Endothelial cell of umbilical vein (primary cell): Measurements from ENCODE around the gene INPP5A. TPM values are rescaled to one million over a fixed set of nuclear protein-coding genes. Genes with fewer than 3 reads are reported as not detected.

Experiments used
- BruUV-seq: library from RNA; stranded (reverse); fragments of 400-500 nt; replicated peaks from 2 replicates; lab custom pipeline; 2021; lab: Mats Ljungman, UMichigan
- CTCF ChIA-PET: fragments of 300-600, 350-600 bp; sonication (Branson Sonifier 250); formaldehyde crosslinking; loops from one replicate; lab custom pipeline; 2021; ENCODE audit warnings: antibody characterized with exemption, inconsistent platforms; lab: Charles Lee
- POLR2A ChIA-PET: fragments of 300-600, 350-600 bp; sonication (Branson Sonifier 250); formaldehyde crosslinking; loops from one replicate; lab custom pipeline; 2021; ENCODE audit warnings: antibody characterized with exemption, inconsistent platforms; lab: Charles Lee
- DNase-seq: peaks from one replicate; pipeline ENCODE4 v3.0.0-alpha.2; 2011; ENCODE audit warnings: low read depth, low spot score
- FAIRE-seq: peaks from 2 replicates; lab custom pipeline; 2011; peaks lifted over from hg19 to GRCh38; lab: Jason Lieb, UNC
- H2AFZ ChIP-seq: 2 replicates; pipeline ENCODE4 v1.6.0; 2012; ENCODE audit warnings: low read depth, low read length, control low read depth, inconsistent platforms
- H3K27ac ChIP-seq: 2 replicates; pipeline ENCODE4 v1.5.1; 2011; ENCODE audit warnings: low read depth, mild to moderate bottlenecking, control low read depth, low read length, moderate library complexity; ENCODE audit not compliant: insufficient read depth
- H3K27me3 ChIP-seq, 2 experiments: 2 replicates each; pipeline versions ENCODE4 v1.6.0 to v1.6.1; 2011; ENCODE audit warnings: low read length in 2 of 2, mixed read lengths in 1 of 2; ENCODE audit not compliant: control insufficient read depth in 2 of 2, insufficient read depth in 2 of 2
- H3K36me3 ChIP-seq, 2 experiments: 2 replicates in 1 of 2; 3 replicates in 1 of 2; pipeline ENCODE4 v1.5.1; 2011; ENCODE audit warnings: low read length in 2 of 2, mild to moderate bottlenecking in 1 of 2, moderate library complexity in 1 of 2; ENCODE audit not compliant: control insufficient read depth in 2 of 2, insufficient read depth in 2 of 2; ENCODE audit errors: extremely low read depth in 1 of 2
- H3K4me1 ChIP-seq: 3 replicates; pipeline ENCODE4 v1.5.1; 2011; ENCODE audit warnings: mild to moderate bottlenecking, low read length; ENCODE audit not compliant: control insufficient read depth, insufficient read depth; ENCODE audit errors: extremely low read depth
- H3K4me2 ChIP-seq: 2 replicates; pipeline ENCODE4 v1.6.1; 2011; ENCODE audit warnings: low read length, control low read depth, mixed read lengths; ENCODE audit not compliant: insufficient read depth
- H3K4me3 ChIP-seq, 3 experiments: fragments of 200-600 bp in 1 of 3; sonication (generic), shearing (Covaris generic) in 1 of 3; replicated peaks in 1 of 3; 2 replicates each; pipeline ENCODE4 v1.5.1; 2011 to 2016; ENCODE audit warnings: control low read depth in 3 of 3, low read length in 3 of 3, mild to moderate bottlenecking in 2 of 3, inconsistent platforms in 1 of 3, low read depth in 1 of 3, moderate library complexity in 1 of 3; ENCODE audit not compliant: insufficient read depth in 1 of 3
- H3K79me2 ChIP-seq: 2 replicates; pipeline ENCODE4 v1.6.0; 2012; ENCODE audit warnings: low read length, inconsistent platforms; ENCODE audit not compliant: control insufficient read depth, insufficient read depth
- H3K9ac ChIP-seq: replicated peaks from 2 replicates; pipeline ENCODE3; 2011; ENCODE audit warnings: low read length, control low read depth; ENCODE audit not compliant: insufficient read depth; ENCODE audit errors: extremely low read depth
- H3K9me1 ChIP-seq: replicated peaks from 3 replicates; pipeline ENCODE4 v1.6.0; 2011; ENCODE audit warnings: mild to moderate bottlenecking, low read length; ENCODE audit not compliant: control insufficient read depth, insufficient read depth; ENCODE audit errors: extremely low read depth
- H3K9me3 ChIP-seq: replicated peaks from 2 replicates; pipeline ENCODE4 v1.5.1; 2012; ENCODE audit warnings: low read length, inconsistent platforms; ENCODE audit not compliant: control insufficient read depth, insufficient read depth
- H4K20me1 ChIP-seq: replicated peaks from 2 replicates; pipeline ENCODE3; 2011; ENCODE audit warnings: mild to moderate bottlenecking, low read length; ENCODE audit not compliant: control insufficient read depth, insufficient read depth; ENCODE audit errors: extremely low read depth
- EZH2 ChIP-seq: IDR thresholded peaks from 2 replicates; pipeline ENCODE4 v1.6.1; 2012; ENCODE audit warnings: borderline replicate concordance, low read depth, mild to moderate bottlenecking, moderate library complexity, low read length, inconsistent platforms; ENCODE audit not compliant: severe bottlenecking
- FOS ChIP-seq: IDR thresholded peaks from 2 replicates; pipeline ENCODE4 v1.6.1; 2011; ENCODE audit warnings: mild to moderate bottlenecking, low read length, moderate library complexity, borderline replicate concordance; ENCODE audit not compliant: insufficient read depth
- GATA2 ChIP-seq: IDR thresholded peaks from 2 replicates; pipeline ENCODE4 v1.7.0; 2011; ENCODE audit warnings: low read depth, mild to moderate bottlenecking, moderate library complexity, mixed read lengths, low read length; ENCODE audit not compliant: insufficient read length, insufficient read depth
- JUN ChIP-seq: IDR thresholded peaks from 2 replicates; pipeline ENCODE4 v1.6.1; 2011; ENCODE audit warnings: borderline replicate concordance, low read depth; ENCODE audit not compliant: insufficient read length, insufficient read depth
- MYC ChIP-seq: IDR thresholded peaks from one replicate; pipeline ENCODE4 v1.6.1; 2011; ENCODE audit warnings: mild to moderate bottlenecking, low read depth, low read length
- POLR2A ChIP-seq: IDR thresholded peaks from 2 replicates; pipeline ENCODE4 v1.6.1; 2012; ENCODE audit warnings: low read depth, mild to moderate bottlenecking, control low read depth, low read length
- POLR2AphosphoS5 ChIP-seq: IDR thresholded peaks from 2 replicates; pipeline ENCODE4 v1.6.1; 2012; ENCODE audit warnings: low read depth, mild to moderate bottlenecking, control low read depth, low read length, moderate library complexity; ENCODE audit not compliant: insufficient read depth
- dilution Hi-C: fragments of 300-500 bp; cut with MboI; formaldehyde crosslinking; loops from one replicate; pipeline ENCODE4 v1.15.0; 2019; ENCODE audit warnings: low sequenced_read_pairs; ENCODE audit not compliant: extremely low pct_ligation_motif_present
- intact Hi-C: fragments of 100-400 bp; cut with micrococcal nuclease; formaldehyde crosslinking; loops from one replicate; pipeline ENCODE4 v1.10.0; 2022
- polyA plus RNA-seq, 4 experiments: library from polyadenylated mRNA; depleted of rRNA in 3 of 4; stranded (reverse) in 3 of 4; unstranded in 1 of 4; fragments of >200 nt; gene quantifications; 2 replicates each; pipeline versions ENCODE4 v1.2.1 to v1.2.3, GENCODE V29; 2011 to 2012; ENCODE audit warnings: missing spikeins in 1 of 4
- total RNA-seq: library from RNA; stranded (reverse); gene quantifications from 2 replicates; pipeline ENCODE4 v1.2.3, GENCODE V29; 2021
- TF ChIP-seq, protein P1 (sequence below), 2 donors: IDR thresholded peaks; 1 replicate in 1 of 2; 2 replicates in 1 of 2; pipeline ENCODE4 v1.5.1; 2011; ENCODE audit warnings: low read length in 2 of 2, mild to moderate bottlenecking in 2 of 2, moderate library complexity in 2 of 2, control low read depth in 1 of 2, inconsistent platforms in 1 of 2, low read depth in 1 of 2; ENCODE audit not compliant: insufficient read depth in 1 of 2; ENCODE audit errors: extremely low read depth in 1 of 2
- TF ChIP-seq, protein P2 (sequence below): IDR thresholded peaks from 2 replicates; pipeline ENCODE4 v1.6.1; 2011; ENCODE audit not compliant: insufficient read depth, insufficient read length

The INPP5A gene
- total and polyA plus RNA-seq, 2 donors (not counting 3 experiments of a cell fraction or from before 2014, with no cell fraction given), result 22.9 to 33.2 TPM

DNA sequence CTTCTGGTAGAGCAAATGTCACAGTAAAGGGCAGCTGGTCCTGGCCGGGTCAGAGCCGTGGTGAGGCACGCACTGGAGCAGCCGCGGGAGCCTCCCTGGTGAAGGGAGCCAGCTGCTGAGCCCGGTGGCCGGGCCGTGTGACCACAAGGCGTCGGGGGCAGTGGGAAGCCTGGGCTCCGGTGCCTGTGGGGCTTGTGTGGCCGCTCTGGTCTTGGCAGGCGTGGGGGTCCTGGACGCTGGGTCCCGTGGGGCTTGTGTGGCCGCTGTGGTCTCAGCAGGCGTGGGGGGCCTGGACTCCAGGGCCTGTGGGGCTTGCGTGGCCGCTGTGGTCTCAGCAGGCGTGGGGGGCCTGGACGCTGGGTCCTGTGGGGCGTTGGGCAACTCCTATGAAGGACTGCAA lies 191.2 kb downstream of the INPP5A start:
- CTCF ChIA-PET, result no interaction called here
- Histone ChIP-seq H3K4me1 (no peaks in the 10 kb centered on the region), H3K27me3 (no peaks in the 10 kb centered on the region), H3K4me3 (no peak overlapping the region), H3K9ac (no peak overlapping the region), H3K27ac (no peak overlapping the region), H3K36me3 (no peaks in the 10 kb centered on the region), H3K9me3 (no peaks in the 10 kb centered on the region), H3K9me1 (no peaks in the 10 kb centered on the region), H3K79me2 (no peaks in the 10 kb centered on the region), H4K20me1 (no peaks in the 10 kb centered on the region), H3K4me2 (no peak overlapping the region), H2AFZ (no peak overlapping the region)
- TF ChIP-seq POLR2A, result no peak
- no peak for TF ChIP-seq MYC
- no peak for TF ChIP-seq GATA2
- TF ChIP-seq, protein P1, sequence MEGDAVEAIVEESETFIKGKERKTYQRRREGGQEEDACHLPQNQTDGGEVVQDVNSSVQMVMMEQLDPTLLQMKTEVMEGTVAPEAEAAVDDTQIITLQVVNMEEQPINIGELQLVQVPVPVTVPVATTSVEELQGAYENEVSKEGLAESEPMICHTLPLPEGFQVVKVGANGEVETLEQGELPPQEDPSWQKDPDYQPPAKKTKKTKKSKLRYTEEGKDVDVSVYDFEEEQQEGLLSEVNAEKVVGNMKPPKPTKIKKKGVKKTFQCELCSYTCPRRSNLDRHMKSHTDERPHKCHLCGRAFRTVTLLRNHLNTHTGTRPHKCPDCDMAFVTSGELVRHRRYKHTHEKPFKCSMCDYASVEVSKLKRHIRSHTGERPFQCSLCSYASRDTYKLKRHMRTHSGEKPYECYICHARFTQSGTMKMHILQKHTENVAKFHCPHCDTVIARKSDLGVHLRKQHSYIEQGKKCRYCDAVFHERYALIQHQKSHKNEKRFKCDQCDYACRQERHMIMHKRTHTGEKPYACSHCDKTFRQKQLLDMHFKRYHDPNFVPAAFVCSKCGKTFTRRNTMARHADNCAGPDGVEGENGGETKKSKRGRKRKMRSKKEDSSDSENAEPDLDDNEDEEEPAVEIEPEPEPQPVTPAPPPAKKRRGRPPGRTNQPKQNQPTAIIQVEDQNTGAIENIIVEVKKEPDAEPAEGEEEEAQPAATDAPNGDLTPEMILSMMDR (IDR thresholded peaks at IDR 0.05; ENCODE audit: extremely low read depth in 1 of 2, insufficient read depth in 1 of 2, low read depth in 1 of 2, low read length in 2 of 2), result no peak
- TF ChIP-seq JUN, result no peak
- TF ChIP-seq EZH2, result no peak
- TF ChIP-seq, protein P2, sequence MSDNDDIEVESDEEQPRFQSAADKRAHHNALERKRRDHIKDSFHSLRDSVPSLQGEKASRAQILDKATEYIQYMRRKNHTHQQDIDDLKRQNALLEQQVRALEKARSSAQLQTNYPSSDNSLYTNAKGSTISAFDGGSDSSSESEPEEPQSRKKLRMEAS, result no peak
- TF ChIP-seq FOS, result no peak
- TF ChIP-seq POLR2AphosphoS5, result no peak
- DNase-seq, result no peak
- FAIRE-seq, result no peak
- dilution Hi-C loops, result no loop called here
- POLR2A ChIA-PET, result no interaction called here
- BruUV-seq, result no TSS peak
- intact Hi-C loops, result no loop called here
